ENCODE measurements around the gene RRAS.

The RRAS gene

DNA sequence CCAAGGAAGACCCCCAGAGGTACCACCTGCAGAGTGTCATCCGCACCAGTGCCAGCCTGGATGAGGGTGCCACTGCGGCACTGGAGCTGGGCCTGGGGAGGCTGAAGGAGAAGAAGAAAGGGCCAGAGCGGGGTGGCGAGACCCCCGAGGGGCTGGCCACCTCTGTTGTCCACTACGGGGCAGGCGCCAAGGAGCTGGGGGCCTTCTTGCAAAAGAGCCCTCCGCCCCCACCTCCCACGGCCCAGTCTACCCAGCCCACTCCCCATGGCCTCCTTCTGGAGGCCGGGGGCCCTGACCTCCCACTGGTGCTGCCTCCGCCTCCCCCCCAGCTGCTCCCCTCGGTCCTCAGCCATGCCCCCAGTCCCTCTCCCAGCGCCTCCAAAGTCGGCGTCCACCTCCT is 43.5 kb downstream of the RRAS start:
- DNase-seq (ENCODE audit: low read depth) = no peak
- TF ChIP-seq, protein P1, sequence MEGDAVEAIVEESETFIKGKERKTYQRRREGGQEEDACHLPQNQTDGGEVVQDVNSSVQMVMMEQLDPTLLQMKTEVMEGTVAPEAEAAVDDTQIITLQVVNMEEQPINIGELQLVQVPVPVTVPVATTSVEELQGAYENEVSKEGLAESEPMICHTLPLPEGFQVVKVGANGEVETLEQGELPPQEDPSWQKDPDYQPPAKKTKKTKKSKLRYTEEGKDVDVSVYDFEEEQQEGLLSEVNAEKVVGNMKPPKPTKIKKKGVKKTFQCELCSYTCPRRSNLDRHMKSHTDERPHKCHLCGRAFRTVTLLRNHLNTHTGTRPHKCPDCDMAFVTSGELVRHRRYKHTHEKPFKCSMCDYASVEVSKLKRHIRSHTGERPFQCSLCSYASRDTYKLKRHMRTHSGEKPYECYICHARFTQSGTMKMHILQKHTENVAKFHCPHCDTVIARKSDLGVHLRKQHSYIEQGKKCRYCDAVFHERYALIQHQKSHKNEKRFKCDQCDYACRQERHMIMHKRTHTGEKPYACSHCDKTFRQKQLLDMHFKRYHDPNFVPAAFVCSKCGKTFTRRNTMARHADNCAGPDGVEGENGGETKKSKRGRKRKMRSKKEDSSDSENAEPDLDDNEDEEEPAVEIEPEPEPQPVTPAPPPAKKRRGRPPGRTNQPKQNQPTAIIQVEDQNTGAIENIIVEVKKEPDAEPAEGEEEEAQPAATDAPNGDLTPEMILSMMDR (IDR thresholded peaks at IDR 0.05; ENCODE audit: low read depth, low read length, missing control alignments) = no peak
- in situ Hi-C loops (cut with HindIII; ENCODE audit: low sequenced_read_pairs) = no loop called here
- no peak overlapping the region for H3K4me3 ChIP-seq (ENCODE audit: low read depth, low read length)

DNA sequence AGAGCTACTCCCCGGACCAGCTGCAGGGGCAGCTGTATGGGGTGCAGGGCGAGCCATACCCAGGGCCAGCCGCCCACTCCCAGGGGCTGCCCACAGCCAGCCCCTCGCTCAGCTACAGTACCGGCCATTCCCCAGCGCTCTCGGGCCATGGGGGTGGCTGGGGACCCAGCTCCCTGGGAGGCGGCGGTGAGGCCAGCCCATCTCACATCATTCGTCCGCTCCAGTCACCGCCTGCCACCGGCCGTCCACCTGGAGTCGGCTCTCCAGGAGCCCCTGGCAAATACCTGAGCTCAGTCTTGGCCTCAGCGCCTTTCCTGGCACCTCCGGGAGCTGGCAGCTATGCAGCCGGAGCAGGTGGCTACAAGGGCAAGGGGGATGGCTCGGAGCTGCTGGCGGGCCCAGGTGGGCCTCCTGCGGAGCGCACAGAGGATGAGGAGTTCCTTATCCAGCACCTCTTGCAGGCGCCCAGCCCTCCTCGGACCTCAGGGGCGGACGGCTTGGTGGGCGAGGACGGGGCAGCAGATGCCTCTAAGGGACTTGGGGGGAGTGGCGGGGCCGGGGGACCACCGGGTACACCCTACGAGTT is 44.0 kb downstream of the RRAS start:
- no peak overlapping the region for H3K4me3 ChIP-seq (ENCODE audit: low read depth, low read length)
- in situ Hi-C loops (cut with HindIII; ENCODE audit: low sequenced_read_pairs) = no loop called here

DNA sequence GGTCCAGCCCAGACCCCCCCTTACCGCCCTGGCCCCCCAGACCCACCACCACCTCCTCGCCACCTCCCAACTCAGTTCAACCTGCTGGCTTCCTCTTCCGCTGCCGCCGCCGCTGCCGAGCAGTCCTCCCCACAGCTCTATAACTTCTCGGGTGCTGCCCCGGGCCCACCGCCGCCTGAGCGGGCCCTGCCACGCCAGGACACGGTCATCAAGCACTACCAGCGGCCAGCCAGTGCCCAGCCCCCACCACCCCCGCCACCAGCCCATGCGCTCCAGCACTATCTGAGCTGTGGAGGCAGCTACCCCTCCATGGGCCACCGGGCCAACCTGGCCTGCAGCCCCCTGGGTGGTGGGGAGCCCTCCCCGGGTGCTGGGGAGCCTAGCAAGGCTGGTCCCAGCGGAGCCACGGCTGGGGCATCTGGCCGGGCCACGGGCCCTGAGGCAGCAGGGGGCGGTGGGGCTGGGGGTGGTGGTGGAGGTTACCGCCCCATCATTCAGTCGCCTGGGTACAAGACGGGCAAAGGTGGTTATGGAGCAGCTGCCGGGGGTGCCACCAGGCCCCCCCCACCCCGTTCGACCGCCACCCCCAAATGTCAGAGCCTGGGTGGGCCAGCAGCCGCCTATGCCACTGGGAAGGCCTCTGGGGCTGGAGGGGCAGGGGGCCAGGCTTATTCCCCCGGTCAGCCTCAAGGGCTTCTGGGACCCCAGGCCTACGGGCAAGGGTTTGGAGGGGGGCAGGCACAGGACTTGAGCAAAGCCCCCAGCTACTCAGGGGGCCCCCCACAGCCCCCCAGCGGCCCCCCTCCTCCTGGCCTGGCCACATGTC is 44.7 kb downstream of the RRAS start:
- in situ Hi-C loops (cut with HindIII; ENCODE audit: low sequenced_read_pairs) = no loop called here

More for the DNA sequence above, 44.0 kb downstream of the RRAS start:
- TF ChIP-seq, protein P1 (IDR thresholded peaks at IDR 0.05; ENCODE audit: low read depth, low read length, missing control alignments) = no peak
- DNase-seq (ENCODE audit: low read depth) = no peak

DNA sequence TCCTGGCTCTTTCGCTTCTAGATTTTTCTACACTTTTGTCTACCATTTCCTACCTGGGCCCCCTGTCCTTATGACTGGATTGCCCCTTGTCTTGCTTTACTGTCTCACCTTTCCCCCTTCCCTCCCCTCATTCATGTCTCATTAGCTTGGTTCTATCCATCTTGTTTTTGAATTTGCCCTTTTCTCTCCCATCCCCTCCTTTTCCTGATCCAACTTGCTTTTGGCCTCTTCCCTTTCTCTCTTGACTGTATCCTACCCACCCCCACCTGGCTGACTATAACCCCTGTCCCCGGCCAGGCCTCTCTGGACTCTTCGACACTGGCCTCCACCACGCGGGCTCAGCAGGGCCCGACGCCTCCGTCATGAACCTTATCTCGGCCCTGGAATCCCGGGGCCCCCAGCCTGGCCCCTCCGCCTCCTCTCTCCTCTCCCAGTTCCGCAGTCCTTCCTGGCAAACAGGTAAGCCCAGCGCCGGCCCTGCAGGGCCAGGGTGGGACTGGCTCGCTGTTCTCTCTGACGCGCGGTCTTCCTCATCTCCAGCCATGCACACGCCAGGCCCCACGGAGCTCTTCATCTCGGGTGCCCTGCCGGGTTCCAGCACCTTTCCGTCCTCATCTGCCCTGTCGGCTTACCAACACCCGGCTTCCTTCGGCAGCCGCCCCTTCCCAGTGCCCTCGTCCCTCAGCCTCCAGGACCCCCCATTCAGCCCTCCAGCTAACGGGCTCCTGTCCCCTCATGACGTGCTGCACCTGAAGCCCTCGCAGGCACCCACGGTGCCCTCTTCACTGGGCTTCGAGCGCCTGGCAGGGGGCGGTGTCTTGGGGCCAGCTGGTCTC is 45.6 kb downstream of the RRAS start:
- in situ Hi-C loops (cut with HindIII; ENCODE audit: low sequenced_read_pairs) = no loop called here
- no peak overlapping the region for H3K4me3 ChIP-seq (ENCODE audit: low read depth, low read length)
- no peak for DNase-seq (ENCODE audit: low read depth)
- TF ChIP-seq, protein P1 (IDR thresholded peaks at IDR 0.05; ENCODE audit: low read depth, low read length, missing control alignments) = no peak

More for the DNA sequence above, 44.7 kb downstream of the RRAS start:
- no peak for DNase-seq (ENCODE audit: low read depth)
- TF ChIP-seq, protein P1 (IDR thresholded peaks at IDR 0.05; ENCODE audit: low read depth, low read length, missing control alignments) = no peak
- no peak overlapping the region for H3K4me3 ChIP-seq (ENCODE audit: low read depth, low read length)

DNA sequence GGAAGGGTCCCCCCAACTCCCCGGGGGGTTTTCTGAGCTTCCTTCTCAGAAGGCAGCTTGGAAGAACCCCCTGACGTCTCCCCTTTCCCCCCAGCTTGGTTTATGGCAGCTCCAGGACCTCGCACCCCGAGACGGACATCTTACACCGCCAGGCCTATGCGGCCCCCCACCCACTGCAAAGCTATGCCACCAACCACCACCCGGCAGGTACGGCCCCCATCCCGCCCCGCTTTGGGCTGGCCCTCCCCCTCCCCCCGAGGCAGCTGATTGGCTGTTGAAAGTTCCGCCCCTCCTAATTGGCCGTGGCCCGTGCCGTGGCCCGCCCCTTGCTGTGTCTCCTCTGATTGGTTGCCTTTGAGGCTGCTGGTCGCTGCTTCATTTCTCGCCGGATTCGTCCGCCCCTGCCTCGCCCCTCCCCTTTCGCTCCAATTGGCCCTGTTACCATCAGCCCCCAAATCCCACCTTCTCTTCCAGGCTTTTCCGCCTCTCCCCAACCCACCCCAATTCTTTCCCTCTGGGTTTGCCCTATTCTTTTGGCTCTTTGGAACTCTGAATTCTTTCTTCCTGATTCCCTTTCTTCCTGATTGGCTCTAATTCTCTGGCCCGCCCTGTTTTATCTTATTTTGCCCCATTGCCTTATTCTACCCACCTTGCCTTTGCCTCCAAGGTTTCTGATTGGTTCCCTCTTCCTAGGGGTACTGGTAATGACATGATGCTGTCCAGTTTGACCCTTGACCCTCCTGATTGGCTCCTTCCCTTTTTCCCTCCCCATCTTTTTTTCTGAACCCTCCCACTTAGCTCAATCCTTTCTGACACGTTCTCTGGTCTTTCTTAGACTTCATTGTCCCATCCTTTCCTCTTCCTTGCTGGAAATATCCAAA is 46.5 kb downstream of the RRAS start:
- H3K4me3 ChIP-seq (ENCODE audit: low read depth, low read length) = peak overlapping the region; percentile 89
- TF ChIP-seq, protein P1 (IDR thresholded peaks at IDR 0.05; ENCODE audit: low read depth, low read length, missing control alignments) = no peak
- peak; percentile 77 for DNase-seq (ENCODE audit: low read depth)
- in situ Hi-C loops (cut with HindIII; ENCODE audit: low sequenced_read_pairs) = no loop called here
